IMR-90 (cell line): ENCODE data around the gene BRIP1. TPM values are rescaled to one million over a fixed set of nuclear protein-coding genes. Genes with fewer than 3 reads are reported as not detected.

Experiments
- ATAC-seq: fragments of 200-7000 bp; cut with Tn5 transposase; 2 replicates; pipeline ENCODE4 v1.9.1; 2020; ENCODE audit warnings: low read depth, mild to moderate bottlenecking, moderate library complexity
- BruUV-seq: library from RNA; stranded (reverse); fragments of 400-500 nt; replicated peaks from 2 replicates; lab custom pipeline; 2021; lab: Mats Ljungman, UMichigan
- CTCF ChIA-PET: fragments of 300-600 bp; formaldehyde crosslinking; extraction: SDS; loops from one replicate; lab custom pipeline; 2021; ENCODE audit warnings: antibody characterized with exemption; lab: Yijun Ruan, JAX
- POLR2A ChIA-PET: fragments of 300-600 bp; sonication (Branson Sonifier 250); formaldehyde crosslinking; loops from one replicate; lab custom pipeline; 2022; ENCODE audit warnings: antibody characterized with exemption; ENCODE audit not compliant: unreplicated experiment; lab: Charles Lee
- DNase-seq: peaks from one replicate; pipeline ENCODE4 v3.0.0; 2013
- H2AFZ ChIP-seq: replicated peaks from 2 replicates; pipeline ENCODE3; 2013; ENCODE audit warnings: low read length, mild to moderate bottlenecking; ENCODE audit not compliant: poor library complexity
- H2AK5ac ChIP-seq: 2 replicates; pipeline ENCODE4 v1.6.1; 2013; ENCODE audit warnings: low read depth, low read length, inconsistent platforms
- H2AK9ac ChIP-seq: replicated peaks from 2 replicates; pipeline ENCODE3; 2013; ENCODE audit warnings: mild to moderate bottlenecking, low read depth, low read length, moderate library complexity; ENCODE audit not compliant: poor library complexity
- H2BK120ac ChIP-seq: 2 replicates; pipeline ENCODE4 v1.6.1; 2013; ENCODE audit warnings: low read depth, low read length, inconsistent platforms
- H2BK15ac ChIP-seq: 3 replicates; pipeline ENCODE4 v1.6.1; 2013; ENCODE audit warnings: low read depth, low read length, inconsistent platforms
- H2BK20ac ChIP-seq: 2 replicates; pipeline ENCODE4 v1.6.1; 2013; ENCODE audit warnings: low read depth, mild to moderate bottlenecking, inconsistent platforms, low read length, moderate library complexity
- H2BK5ac ChIP-seq: 2 replicates; pipeline ENCODE4 v1.6.1; 2013; ENCODE audit warnings: mild to moderate bottlenecking, low read depth, low read length, inconsistent platforms; ENCODE audit not compliant: poor library complexity, severe bottlenecking
- H3K14ac ChIP-seq: replicated peaks from 2 replicates; pipeline ENCODE4 v1.6.1; 2013; ENCODE audit warnings: low read depth, low read length, inconsistent platforms
- H3K18ac ChIP-seq: 2 replicates; pipeline ENCODE4 v1.6.1; 2013; ENCODE audit warnings: low read depth, low read length, control low read depth
- H3K23ac ChIP-seq: 2 replicates; pipeline ENCODE4 v1.6.1; 2013; ENCODE audit warnings: low read depth, low read length, inconsistent platforms
- H3K27ac ChIP-seq: 2 replicates; pipeline ENCODE4 v1.5.1; 2013; ENCODE audit warnings: mild to moderate bottlenecking, control low read depth, low read length; ENCODE audit not compliant: insufficient read depth
- H3K27me3 ChIP-seq: 2 replicates; pipeline ENCODE4 v1.6.1; 2013; ENCODE audit warnings: low read length; ENCODE audit not compliant: control insufficient read depth, insufficient read depth
- H3K36me3 ChIP-seq: 2 replicates; pipeline ENCODE4 v1.6.1; 2013; ENCODE audit warnings: low read length, mixed read lengths; ENCODE audit not compliant: control insufficient read depth, insufficient read depth
- H3K4ac ChIP-seq: 2 replicates; pipeline ENCODE4 v1.6.1; 2013; ENCODE audit warnings: low read depth, low read length, inconsistent platforms
- H3K4me1 ChIP-seq: 2 replicates; pipeline ENCODE4 v1.6.1; 2013; ENCODE audit warnings: low read length, mixed read lengths; ENCODE audit not compliant: control insufficient read depth, insufficient read depth
- H3K4me2 ChIP-seq: 2 replicates; pipeline ENCODE4 v1.6.1; 2013; ENCODE audit warnings: low read depth, mild to moderate bottlenecking, control low read depth, low read length, moderate library complexity
- H3K4me3 ChIP-seq: 2 replicates; pipeline ENCODE4 v1.5.1; 2013; ENCODE audit warnings: low read depth, mild to moderate bottlenecking, control low read depth, low read length, moderate library complexity; ENCODE audit not compliant: insufficient read depth
- H3K56ac ChIP-seq: 2 replicates; pipeline ENCODE4 v1.6.1; 2013; ENCODE audit warnings: low read length, inconsistent platforms; ENCODE audit not compliant: insufficient read depth; ENCODE audit errors: extremely low read depth
- H3K79me1 ChIP-seq, 2 experiments: 2 replicates each; pipeline ENCODE4 v1.6.1; 2013; ENCODE audit warnings: low read length in 2 of 2, inconsistent platforms in 1 of 2, low read depth in 1 of 2
- H3K9ac ChIP-seq: 2 replicates; pipeline ENCODE4 v1.6.1; 2013; ENCODE audit warnings: low read depth, low read length, control low read depth
- H3K9me1 ChIP-seq: 2 replicates; pipeline ENCODE4 v1.6.1; 2013; ENCODE audit warnings: low read length, inconsistent platforms; ENCODE audit not compliant: insufficient read depth
- H3K9me3 ChIP-seq: 2 replicates; pipeline ENCODE4 v1.6.1; 2013; ENCODE audit warnings: low read length; ENCODE audit not compliant: control insufficient read depth, insufficient read depth
- H4K20me1 ChIP-seq: 2 replicates; pipeline ENCODE4 v1.6.1; 2013; ENCODE audit warnings: low read length, inconsistent platforms; ENCODE audit not compliant: insufficient read depth
- H4K5ac ChIP-seq: 2 replicates; pipeline ENCODE4 v1.6.1; 2013; ENCODE audit warnings: mild to moderate bottlenecking, low read depth, low read length, control low read depth
- H4K8ac ChIP-seq, 2 experiments: 2 replicates each; pipeline ENCODE4 v1.6.1; 2013; ENCODE audit warnings: low read depth in 2 of 2, low read length in 2 of 2, control low read depth in 1 of 2, inconsistent platforms in 1 of 2
- H4K91ac ChIP-seq: 2 replicates; pipeline ENCODE4 v1.6.1; 2013; ENCODE audit warnings: low read depth, low read length, inconsistent platforms; ENCODE audit not compliant: insufficient read depth
- CEBPB ChIP-seq: IDR thresholded peaks from 2 replicates; pipeline ENCODE4 v1.6.1; 2012; ENCODE audit warnings: low read depth, low read length, improper control_type of control experiment
- ELK1 ChIP-seq: fragments of 150-350 bp; IDR thresholded peaks from 2 replicates; pipeline ENCODE4 v1.6.1; 2016; ENCODE audit warnings: low read depth, mild to moderate bottlenecking, low read length, moderate library complexity, borderline replicate concordance
- WGBS, 2 experiments: methylation state at CpG; one replicate each; pipeline versions ENCODE4 v1.1.5 to v1.1.7; 2013; ENCODE audit warnings: missing lambda C conversion rate in 2 of 2; ENCODE audit not compliant: insufficient read length in 1 of 2; ENCODE audit errors: extremely low coverage in 2 of 2; 5-methylcytosine and 5-hydroxymethylcytosine counted together
- dilution Hi-C: fragments of 300-500 bp; cut with HindIII; formaldehyde crosslinking; loops from one replicate; pipeline ENCODE4 v1.14.3; 2018; ENCODE audit warnings: low sequenced_read_pairs; ENCODE audit not compliant: unreplicated experiment
- in situ Hi-C: fragments of 300-500 bp; cut with MboI; formaldehyde crosslinking; loops from 3 replicates; pipeline ENCODE4 v1.14.3; 2019; ENCODE audit warnings: low sequenced_read_pairs, inconsistent platforms, mixed read lengths
- intact Hi-C: fragments of 100-400 bp; cut with micrococcal nuclease; formaldehyde crosslinking; loops from 2 replicates; pipeline ENCODE4 v1.10.0; 2022
- polyA plus RNA-seq, 3 experiments: library from polyadenylated mRNA; depleted of rRNA; stranded (reverse); fragments of >200 nt; gene quantifications; 2 replicates each; pipeline ENCODE4 v1.2.3, GENCODE V29; 2012; ENCODE audit warnings: low replicate concordance in 1 of 3
- total RNA-seq: library from RNA; depleted of rRNA; stranded (reverse); fragments of >200 nt; gene quantifications from 2 replicates; pipeline ENCODE4 v1.2.3, GENCODE V29; 2012

The BRIP1 gene
- total and polyA plus RNA-seq, 2 of the 4 experiments (the other 2 are of a cell fraction) = 6.1 to 19.7 TPM

- CTCF ChIA-PET = interaction anchor here (0.9 kb wide), 1 partner anchor 10 kb away, joined by 3 read pairs; no protein-coding TSS in a partner anchor
- H3K4me3 ChIP-seq = no peak overlapping the region
- in situ Hi-C loops (no loop called here), intact Hi-C loops (no loop called here), dilution Hi-C loops (no loop called here)
- H2BK120ac ChIP-seq = no peak overlapping the region
- POLR2A ChIA-PET = no interaction called here
- H3K9ac ChIP-seq = no peak overlapping the region
- H3K4me2 ChIP-seq = no peak overlapping the region
- no peak overlapping the region for H2BK5ac ChIP-seq
- no peaks in the 10 kb centered on the region for H4K20me1 ChIP-seq
- no peak for DNase-seq
- no peak overlapping the region for H2BK15ac ChIP-seq
- H3K4me1 ChIP-seq = no peaks in the 10 kb centered on the region
- BruUV-seq = no TSS peak
- 0 out of 4 replicates have a peak, but pooled peaks cover 0 to 6% of the 10 kb centered on the region in 2 experiments for H3K79me1 ChIP-seq
- H3K4ac ChIP-seq = no peak overlapping the region
- H3K14ac ChIP-seq = no peak overlapping the region
- H3K27ac ChIP-seq = no peak overlapping the region
- no peak overlapping the region for H4K8ac ChIP-seq
- H3K27me3 ChIP-seq = no peaks in the 10 kb centered on the region
- H3K23ac ChIP-seq = no peak overlapping the region
- no peak overlapping the region for H4K5ac ChIP-seq
- H2AFZ ChIP-seq = no peak overlapping the region
- no peaks in the 10 kb centered on the region for H3K9me1 ChIP-seq
- WGBS, 2 experiments = no CpG with 5 or more reads among the region's 5 CpGs
- no peak overlapping the region for H3K18ac ChIP-seq
- no peak overlapping the region for H2BK20ac ChIP-seq
- peaks cover 1% of the 10 kb centered on the region; the same call in 1 of the 2 replicates for H3K36me3 ChIP-seq
- no peak overlapping the region for H2AK5ac ChIP-seq
- no peaks in the 10 kb centered on the region for H3K9me3 ChIP-seq
- ATAC-seq = no peak
- no peak overlapping the region for H2AK9ac ChIP-seq
- no peak for TF ChIP-seq CEBPB
- no peak for TF ChIP-seq ELK1
- H4K91ac ChIP-seq = no peak overlapping the region
- H3K56ac ChIP-seq = no peak overlapping the region
Measured at GRCh38 chr17:61684818-61685217, 178.5 kb downstream of the BRIP1 start.
